Measurements from ENCODE around the gene ARHGAP26. TPM values are rescaled to one million over a fixed set of nuclear protein-coding genes. Genes with fewer than 3 reads are reported as not detected.

Gene ARHGAP26
- polyA plus RNA-seq, 1 donor from 2014 or later: 0.83 TPM

GRCh38 chr5:143044265-143044664 lies 274.1 kb downstream of the ARHGAP26 start:
- no peaks in the 10 kb centered on the region for H3K27me3 ChIP-seq (ENCODE audit: insufficient read depth, low read depth, low read length)
- TF ChIP-seq TAF1 (IDR thresholded peaks at IDR 0.05; ENCODE audit: low read depth): no peak
- no peak for TF ChIP-seq CTCF (IDR thresholded peaks at IDR 0.05; ENCODE audit: poor library complexity, severe bottlenecking)
- TF ChIP-seq MXI1 (conservative IDR thresholded peaks at IDR 0.05; ENCODE audit: poor library complexity, severe bottlenecking): no peak
- no peaks in the 10 kb centered on the region for H3K36me3 ChIP-seq (ENCODE audit: insufficient read depth, low read length)
- H3K4me3 ChIP-seq (ENCODE audit: low read length): no peak overlapping the region
- no peak overlapping the region for H3K9ac ChIP-seq (ENCODE audit: low read length)
- H2AFZ ChIP-seq (ENCODE audit: low read depth, low read length): no peak overlapping the region
- no peaks in the 10 kb centered on the region for H3K79me2 ChIP-seq (replicated peaks; ENCODE audit: insufficient read depth, low read length)
- H3F3A ChIP-seq (ENCODE audit: insufficient read depth, low read length, poor library complexity, severe bottlenecking): no peaks in the 10 kb centered on the region
- no peaks in the 10 kb centered on the region for H4K20me1 ChIP-seq (ENCODE audit: insufficient read depth)
- no peak overlapping the region for H3K4me2 ChIP-seq (ENCODE audit: low read length)
- H3K9me3 ChIP-seq (ENCODE audit: low read length): no peaks in the 10 kb centered on the region
- no peak overlapping the region for H3K27ac ChIP-seq (ENCODE audit: low read length)
- H3K9me2 ChIP-seq (ENCODE audit: insufficient read depth, low read length): no peaks in the 10 kb centered on the region

DNA sequence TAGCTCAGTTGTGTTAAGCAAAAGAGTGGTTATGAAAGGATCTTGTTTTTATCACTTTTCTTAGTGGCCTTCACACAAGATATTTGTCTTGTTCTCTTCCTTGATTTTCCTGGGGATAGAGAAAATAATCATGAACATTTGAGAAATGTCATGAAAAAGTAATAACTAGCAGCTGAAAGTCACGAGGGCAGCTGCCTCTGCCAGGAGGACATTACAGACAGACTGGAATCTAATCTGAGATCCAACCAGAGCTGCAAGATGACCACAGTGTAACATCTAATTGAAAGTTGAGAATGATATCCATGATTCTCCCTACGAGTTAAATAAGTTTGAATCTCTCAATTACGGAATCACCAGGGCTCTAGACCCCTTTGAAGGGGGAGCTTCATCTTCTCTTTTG lies 274.9 kb downstream of the ARHGAP26 start:
- no peak overlapping the region for H2AFZ ChIP-seq (ENCODE audit: low read depth, low read length)
- no peak overlapping the region for H3K9ac ChIP-seq (ENCODE audit: low read length)
- no peaks in the 10 kb centered on the region for H4K20me1 ChIP-seq (ENCODE audit: insufficient read depth)
- TF ChIP-seq EZH2 (IDR thresholded peaks at IDR 0.05; ENCODE audit: borderline replicate concordance, insufficient read depth, low read length, poor library complexity, severe bottlenecking): no peak
- TF ChIP-seq POLR2AphosphoS5 (IDR thresholded peaks at IDR 0.05): no peak
- TF ChIP-seq SMC3 (conservative IDR thresholded peaks at IDR 0.05; ENCODE audit: poor library complexity): no peak
- no peak for TF ChIP-seq REST (IDR thresholded peaks at IDR 0.05; ENCODE audit: borderline replicate concordance)
- no peak for TF ChIP-seq EP300 (conservative IDR thresholded peaks at IDR 0.05; ENCODE audit: poor library complexity, severe bottlenecking)
- TF ChIP-seq TAF1 (IDR thresholded peaks at IDR 0.05; ENCODE audit: low read depth): no peak
- no peak for TF ChIP-seq RAD21 (conservative IDR thresholded peaks at IDR 0.05)
- H3K27me3 ChIP-seq (ENCODE audit: insufficient read depth, low read depth, low read length): no peaks in the 10 kb centered on the region
- H3K9me2 ChIP-seq (ENCODE audit: insufficient read depth, low read length): no peaks in the 10 kb centered on the region
- no peaks in the 10 kb centered on the region for H3K79me2 ChIP-seq (replicated peaks; ENCODE audit: insufficient read depth, low read length)
- H3K4me2 ChIP-seq (ENCODE audit: low read length): no peak overlapping the region
- no peaks in the 10 kb centered on the region for H3F3A ChIP-seq (ENCODE audit: insufficient read depth, low read length, poor library complexity, severe bottlenecking)
- H3K4me3 ChIP-seq (ENCODE audit: low read length): no peak overlapping the region
- no peak overlapping the region for H3K27ac ChIP-seq (ENCODE audit: low read length)
- no peaks in the 10 kb centered on the region for H3K36me3 ChIP-seq (ENCODE audit: insufficient read depth, low read length)
- no peaks in the 10 kb centered on the region for H3K9me3 ChIP-seq (ENCODE audit: low read length)

- H3K4me2 ChIP-seq (ENCODE audit: low read length): no peak overlapping the region
- no peaks in the 10 kb centered on the region for H3K36me3 ChIP-seq (ENCODE audit: insufficient read depth, low read length)
- H3K79me2 ChIP-seq (replicated peaks; ENCODE audit: insufficient read depth, low read length): no peaks in the 10 kb centered on the region
- H3K27ac ChIP-seq (ENCODE audit: low read length): no peak overlapping the region
- H3K9me3 ChIP-seq (ENCODE audit: low read length): no peaks in the 10 kb centered on the region
- no peak overlapping the region for H3K9ac ChIP-seq (ENCODE audit: low read length)
- H2AFZ ChIP-seq (ENCODE audit: low read depth, low read length): no peak overlapping the region
- H3F3A ChIP-seq (ENCODE audit: insufficient read depth, low read length, poor library complexity, severe bottlenecking): no peaks in the 10 kb centered on the region
- TF ChIP-seq EP300 (conservative IDR thresholded peaks at IDR 0.05; ENCODE audit: poor library complexity, severe bottlenecking): no peak
- no peak overlapping the region for H3K4me3 ChIP-seq (ENCODE audit: low read length)
- H3K9me2 ChIP-seq (ENCODE audit: insufficient read depth, low read length): no peaks in the 10 kb centered on the region
- H3K27me3 ChIP-seq (ENCODE audit: insufficient read depth, low read depth, low read length): no peaks in the 10 kb centered on the region
- H4K20me1 ChIP-seq (ENCODE audit: insufficient read depth): no peaks in the 10 kb centered on the region
Measured at GRCh38 chr5:143046314-143046713, 276.1 kb downstream of the ARHGAP26 start.
